Vagina (tissue), 2 donors: ENCODE data around the gene MPHOSPH9.

Experiments
- POLR2A ChIP-seq, 2 donors: fragments of 450-650 bp; IDR thresholded peaks; one replicate each; pipeline ENCODE4 v1.6.1; 2017; ENCODE audit warnings: antibody characterized with exemption in 2 of 2, mild to moderate bottlenecking in 2 of 2, moderate library complexity in 2 of 2
- POLR2AphosphoS5 ChIP-seq, 2 donors: sonication (generic); formaldehyde crosslinking; IDR thresholded peaks; one replicate each; pipeline ENCODE4 v1.9.0; 2017; ENCODE audit warnings: antibody characterized with exemption in 2 of 2, mild to moderate bottlenecking in 2 of 2, low read depth in 1 of 2; ENCODE audit not compliant: insufficient read depth in 1 of 2
- TF ChIP-seq, protein P1 (sequence below), 3 experiments: fragments of 450-650 bp in 2 of 3; fragments of 200-600 bp in 1 of 3; sonication (generic) in 1 of 3; IDR thresholded peaks; one replicate each; pipeline ENCODE4 v1.5.1; 2017 to 2019; ENCODE audit warnings: antibody characterized with exemption in 3 of 3, mild to moderate bottlenecking in 2 of 3, moderate library complexity in 2 of 3

DNA sequence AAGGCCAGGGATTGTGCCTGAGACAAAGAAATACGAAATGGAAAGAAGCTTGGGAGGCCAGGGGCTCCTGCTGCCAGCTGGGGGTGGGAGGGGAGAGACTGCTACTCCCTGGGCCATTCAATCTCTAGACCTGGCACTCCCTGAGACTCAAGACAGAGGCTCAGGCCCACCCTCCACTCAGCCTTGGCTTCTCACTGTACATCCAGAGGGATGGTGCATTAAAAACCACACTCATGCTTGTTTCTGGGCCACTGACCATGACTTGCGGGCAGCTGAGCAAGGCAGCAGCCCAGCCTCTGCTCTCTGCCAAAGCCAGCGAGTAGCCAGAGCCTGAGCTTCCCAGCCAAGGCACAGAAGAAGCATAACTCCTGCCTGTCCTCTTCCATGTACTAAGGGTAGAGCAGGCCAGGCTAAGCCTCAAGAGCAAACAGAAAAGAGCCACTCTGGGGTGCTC, 123.6 kb downstream of the MPHOSPH9 start:
- TF ChIP-seq, protein P1, sequence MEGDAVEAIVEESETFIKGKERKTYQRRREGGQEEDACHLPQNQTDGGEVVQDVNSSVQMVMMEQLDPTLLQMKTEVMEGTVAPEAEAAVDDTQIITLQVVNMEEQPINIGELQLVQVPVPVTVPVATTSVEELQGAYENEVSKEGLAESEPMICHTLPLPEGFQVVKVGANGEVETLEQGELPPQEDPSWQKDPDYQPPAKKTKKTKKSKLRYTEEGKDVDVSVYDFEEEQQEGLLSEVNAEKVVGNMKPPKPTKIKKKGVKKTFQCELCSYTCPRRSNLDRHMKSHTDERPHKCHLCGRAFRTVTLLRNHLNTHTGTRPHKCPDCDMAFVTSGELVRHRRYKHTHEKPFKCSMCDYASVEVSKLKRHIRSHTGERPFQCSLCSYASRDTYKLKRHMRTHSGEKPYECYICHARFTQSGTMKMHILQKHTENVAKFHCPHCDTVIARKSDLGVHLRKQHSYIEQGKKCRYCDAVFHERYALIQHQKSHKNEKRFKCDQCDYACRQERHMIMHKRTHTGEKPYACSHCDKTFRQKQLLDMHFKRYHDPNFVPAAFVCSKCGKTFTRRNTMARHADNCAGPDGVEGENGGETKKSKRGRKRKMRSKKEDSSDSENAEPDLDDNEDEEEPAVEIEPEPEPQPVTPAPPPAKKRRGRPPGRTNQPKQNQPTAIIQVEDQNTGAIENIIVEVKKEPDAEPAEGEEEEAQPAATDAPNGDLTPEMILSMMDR (IDR thresholded peaks at IDR 0.05): no peak
- no peak for TF ChIP-seq POLR2A (IDR thresholded peaks at IDR 0.05)
- TF ChIP-seq POLR2AphosphoS5 (IDR thresholded peaks at IDR 0.05; ENCODE audit: insufficient read depth in 1 of 2, low read depth in 1 of 2): no peak
